Astrocyte (in vitro differentiated cells and primary cell): ENCODE measurements around the gene RNASE12. TPM values are rescaled to one million over a fixed set of nuclear protein-coding genes. Genes with fewer than 3 reads are reported as not detected.

Experiments used
- total RNA-seq: library from RNA; stranded (reverse); gene quantifications from 2 replicates; pipeline ENCODE4 v1.2.1, GENCODE V29; 2021

Gene RNASE12
- total RNA-seq, 1 donor from 2014 or later: not detected

Other genes starting within 250 kb of the RNASE12 start
- gene PARP2, start 247.7 kb downstream of the RNASE12 start, total RNA-seq: 20.9 and 21.5 TPM in 2 replicates
- gene TEP1, start 177.9 kb downstream of the RNASE12 start, total RNA-seq: 21.0 and 28.4 TPM in 2 replicates
- 0.07 TPM in 1 of 2 replicates, not detected in the other for gene KLHL33, start 155.2 kb downstream of the RNASE12 start, total RNA-seq
- 18.3 and 23.0 TPM in 2 replicates for gene OSGEP, start 136.6 kb downstream of the RNASE12 start, total RNA-seq
- gene APEX1, start 136.2 kb downstream of the RNASE12 start, total RNA-seq: 142 and 148 TPM in 2 replicates
- gene PIP4P1, start 129.9 kb downstream of the RNASE12 start, total RNA-seq: 19.5 and 19.8 TPM in 2 replicates
- 45.5 and 56.8 TPM in 2 replicates for gene PNP, start 122.0 kb downstream of the RNASE12 start, total RNA-seq
- 0.34 and 0.43 TPM in 2 replicates for gene RNASE10, start 85.8 kb downstream of the RNASE12 start, total RNA-seq
- not detected in 2 replicates for gene RNASE9, start 30.3 kb downstream of the RNASE12 start, total RNA-seq
- not detected in 2 replicates for gene RNASE11, start 3.4 kb downstream of the RNASE12 start, total RNA-seq
- gene OR6S1, start 50.3 kb upstream of the RNASE12 start, total RNA-seq: not detected in 2 replicates
- 6.3 and 9.3 TPM in 2 replicates for gene RNASE4, start 93.2 kb upstream of the RNASE12 start, total RNA-seq
- 4.0 and 5.2 TPM in 2 replicates for gene ANG, start 97.4 kb upstream of the RNASE12 start, total RNA-seq
- gene EDDM3A, start 154.5 kb upstream of the RNASE12 start, total RNA-seq: not detected in 2 replicates
- not detected in 2 replicates for gene EDDM3B, start 177.0 kb upstream of the RNASE12 start, total RNA-seq
- 0.29 TPM in 1 of 2 replicates, not detected in the other for gene RNASE6, start 189.9 kb upstream of the RNASE12 start, total RNA-seq
- 4.7 and 5.3 TPM in 2 replicates for gene RNASE1, start 211.5 kb upstream of the RNASE12 start, total RNA-seq